ENCODE results near the gene USP11. TPM values are rescaled to one million over a fixed set of nuclear protein-coding genes. Genes with fewer than 3 reads are reported as not detected.

USP11 gene
- total and polyA plus RNA-seq, 2 of the 8 experiments (the other 6 are each of a cell fraction or from before 2014, with no cell fraction given) = 40.9 to 84.0 TPM

DNA sequence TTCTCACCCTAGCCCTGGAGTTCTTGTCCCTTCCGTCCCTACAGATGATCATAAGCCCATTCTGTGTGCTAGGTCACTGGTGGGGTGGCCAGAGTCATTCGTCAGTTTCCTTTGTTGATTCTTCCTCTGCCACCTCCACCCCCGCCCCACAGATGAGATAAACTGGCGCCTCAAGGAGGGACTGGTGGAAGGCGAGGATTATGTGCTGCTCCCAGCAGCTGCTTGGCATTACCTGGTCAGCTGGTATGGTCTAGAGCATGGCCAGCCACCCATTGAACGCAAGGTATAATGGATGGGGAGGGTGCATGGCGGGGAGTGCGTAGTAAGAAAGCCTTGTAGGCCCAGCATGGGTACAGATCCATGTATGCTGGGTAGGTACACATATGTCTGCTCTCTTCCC lies 6.4 kb downstream of the USP11 start:
- Histone ChIP-seq H3K23ac (ENCODE audit: insufficient read length) (no peak overlapping the region), H4K5ac (ENCODE audit: insufficient read length, low read depth, low read length) (no peak overlapping the region), H3K23me2 (ENCODE audit: low read depth, low read length) (no peaks in the 10 kb centered on the region), H3K14ac (ENCODE audit: insufficient read length) (no peak overlapping the region), H3K4me1 (replicated peaks in 1 of 4; ENCODE audit: control insufficient read depth in 3 of 4, insufficient read depth in 4 of 4, low read length in 3 of 4) (peaks cover 0 to 4% (median 0%) of the 10 kb centered on the region in 4 experiments; a peak in 1 of 7 replicates), H2AK5ac (ENCODE audit: low read depth, low read length) (no peak overlapping the region), H2BK20ac (ENCODE audit: low read length) (no peak overlapping the region), H4K91ac (replicated peaks; ENCODE audit: insufficient read length, low read length) (no peak overlapping the region), H2AFZ (ENCODE audit: low read length) (no peak overlapping the region), H2BK5ac (ENCODE audit: low read depth, low read length) (no peak overlapping the region), H3K27me3 (replicated peaks in 1 of 4; ENCODE audit: control insufficient read depth in 3 of 4, extremely low read depth in 1 of 4, insufficient read depth in 3 of 4, low read length in 3 of 4) (no peaks in the 10 kb centered on the region), H3K4me3 (ENCODE audit: extremely low read depth in 1 of 4, insufficient read depth in 2 of 4, low read depth in 3 of 4, low read length in 4 of 4) (no peak overlapping the region), H4K20me1 (replicated peaks in 1 of 2; ENCODE audit: control insufficient read depth in 1 of 2, insufficient read depth in 2 of 2, low read length in 2 of 2) (peaks cover 0 to 3% of the 10 kb centered on the region in 2 experiments), H3K36me3 (ENCODE audit: control insufficient read depth in 2 of 4, insufficient read depth in 4 of 4, low read length in 3 of 4) (peaks cover 2 to 41% (median 20%) of the 10 kb centered on the region in 4 experiments; a peak in 6 of 8 replicates), H3K4me2 (ENCODE audit: insufficient read depth in 1 of 2, low read depth in 2 of 2, low read length in 2 of 2) (no peak overlapping the region), H4K8ac (ENCODE audit: extremely low read depth, insufficient read depth, low read length) (no peak overlapping the region), H2BK15ac (ENCODE audit: low read length) (no peak overlapping the region), H2BK12ac (ENCODE audit: low read depth, low read length) (no peak overlapping the region), H3K56ac (replicated peaks; ENCODE audit: insufficient read length, low read depth, low read length) (no peak overlapping the region), H3K4ac (replicated peaks; ENCODE audit: insufficient read length, low read depth, low read length) (no peak overlapping the region), H3K9ac (replicated peaks in 1 of 4; ENCODE audit: extremely low read depth in 1 of 4, low read depth in 3 of 4, low read length in 3 of 4) (no peak overlapping the region), H3K79me1 (ENCODE audit: low read depth, low read length) (no peaks in the 10 kb centered on the region), H3K27ac (ENCODE audit: low read depth, low read length) (no peak overlapping the region; the same call in 1 of the 2 replicates), H3K9me3 (ENCODE audit: insufficient read depth in 2 of 2, low read depth in 1 of 2, low read length in 1 of 2) (no peaks in the 10 kb centered on the region), H3K79me2 (ENCODE audit: control insufficient read depth in 1 of 2, insufficient read depth in 2 of 2, low read length in 2 of 2) (peaks cover 0 to 38% of the 10 kb centered on the region in 2 experiments; a peak in 3 of 4 replicates), H3K18ac (ENCODE audit: extremely low read depth, low read length) (no peak overlapping the region), H2BK120ac (replicated peaks; ENCODE audit: low read depth, low read length) (no peak overlapping the region)
- no peak for TF ChIP-seq CTBP2 (IDR thresholded peaks at IDR 0.05; ENCODE audit: borderline replicate concordance, insufficient read depth, insufficient read length, low read length)
- TF ChIP-seq TEAD4 (IDR thresholded peaks at IDR 0.05; ENCODE audit: low read depth, low read length) = no peak
- TF ChIP-seq FOSL1 (IDR thresholded peaks at IDR 0.05; ENCODE audit: insufficient read depth, low read depth, low read length) = no peak
- no peak for TF ChIP-seq TAF7 (optimal IDR thresholded peaks at IDR 0.05; ENCODE audit: borderline replicate concordance, low read depth, low read length)
- TF ChIP-seq BRCA1 (IDR thresholded peaks at IDR 0.05; ENCODE audit: low read depth, low read length) = no peak
- no peak for TF ChIP-seq YY1 (IDR thresholded peaks at IDR 0.05; ENCODE audit: low read depth, low read length)
- 86% methylated on average over 7 of the region's 8 CpGs; no CpG with 5 or more reads in 1 of the 2 experiments for WGBS, 2 experiments (ENCODE audit: extremely low coverage in 1 of 2, insufficient coverage in 1 of 2, insufficient read length in 1 of 2, insufficient replicate concordance in 2 of 2, low coverage in 1 of 2, low lambda C conversion rate in 2 of 2, missing lambda C conversion rate in 1 of 2)
- DNase-seq (ENCODE audit: low read depth in 1 of 2, low spot score in 2 of 2) (no peak), FAIRE-seq (no peak)
- CTCF ChIA-PET (ENCODE audit: partially characterized antibody) = interaction anchor here (0.6 to 1.1 kb wide), 2 partner anchors 107 to 146 kb away, joined by 3 read pairs; no protein-coding TSS in a partner anchor
- POLR2A ChIA-PET (ENCODE audit: partially characterized antibody) = interaction anchor here (1.1 to 2.2 kb wide), 3 partner anchors 8 to 73 kb away, joined by 3 to 7 read pairs (median 4); no protein-coding TSS in a partner anchor

Measured in H1 (cell line).